GM06990 (cell line): Measurements from ENCODE around the gene ADAMTSL2.

ENCODE experiments used
- DNase-seq: peaks from one replicate; pipeline ENCODE4 v3.0.0-alpha.2; 2011; ENCODE audit not compliant: insufficient read length; ENCODE audit errors: extremely low read depth
- H3K27me3 ChIP-seq: replicated peaks from 2 replicates; pipeline ENCODE4 v1.6.0; 2011; ENCODE audit warnings: low read length; ENCODE audit not compliant: control insufficient read depth, insufficient read depth
- H3K36me3 ChIP-seq: 2 replicates; pipeline ENCODE4 v1.5.1; 2011; ENCODE audit warnings: low read length; ENCODE audit not compliant: control insufficient read depth, insufficient read depth
- H3K4me3 ChIP-seq: replicated peaks from 2 replicates; pipeline ENCODE4 v1.5.1; 2011; ENCODE audit warnings: low read depth, mild to moderate bottlenecking, control low read depth, low read length
- CTCF ChIP-seq: IDR thresholded peaks from 2 replicates; pipeline ENCODE4 v1.5.1; 2011; ENCODE audit warnings: low read length, control low read depth, mild to moderate bottlenecking, inconsistent platforms; ENCODE audit not compliant: insufficient read depth, poor library complexity, severe bottlenecking

The ADAMTSL2 gene

GRCh38 chr9:133499132-133499891 lies 35.2 kb upstream of the ADAMTSL2 start:
- no peak for DNase-seq

GRCh38 chr9:133499892-133500270 lies 34.6 kb upstream of the ADAMTSL2 start:
- TF ChIP-seq CTCF: no peak
- DNase-seq: no peak
- Histone ChIP-seq H3K4me3 (no peak overlapping the region), H3K36me3 (no peaks in the 10 kb centered on the region), H3K27me3 (no peaks in the 10 kb centered on the region; the same call in 1 of the 2 replicates)

More at GRCh38 chr9:133499132-133499891, 35.2 kb upstream of the ADAMTSL2 start:
- Histone ChIP-seq H3K36me3 (no peaks in the 10 kb centered on the region), H3K4me3 (no peak overlapping the region), H3K27me3 (no peaks in the 10 kb centered on the region; the same call in 1 of the 2 replicates)
- TF ChIP-seq CTCF: no peak

DNA sequence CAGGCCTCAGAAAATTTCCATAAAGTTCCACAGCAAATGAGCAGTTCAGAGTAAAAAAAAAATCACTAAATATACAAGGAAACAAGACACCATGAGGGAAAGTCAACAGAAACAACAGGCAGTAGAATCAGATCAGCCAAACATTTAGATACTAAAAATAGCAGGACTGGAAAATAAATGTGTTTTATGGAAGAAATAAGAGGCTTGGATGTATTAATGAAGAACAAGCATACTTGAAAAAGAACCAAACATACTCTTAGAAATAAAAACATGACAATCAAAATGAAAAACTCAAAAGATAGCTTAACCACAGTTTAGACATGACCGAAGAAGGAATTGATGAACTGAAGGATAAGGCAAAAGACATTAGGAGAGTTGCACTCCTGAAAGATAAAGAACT lies 32.4 kb upstream of the ADAMTSL2 start:
- no peak overlapping the region for H3K4me3 ChIP-seq
- H3K36me3 ChIP-seq: no peaks in the 10 kb centered on the region
- H3K27me3 ChIP-seq: peaks cover 2% of the 10 kb centered on the region; the same call in 1 of the 2 replicates
- no peak for DNase-seq
- no peak for TF ChIP-seq CTCF

DNA sequence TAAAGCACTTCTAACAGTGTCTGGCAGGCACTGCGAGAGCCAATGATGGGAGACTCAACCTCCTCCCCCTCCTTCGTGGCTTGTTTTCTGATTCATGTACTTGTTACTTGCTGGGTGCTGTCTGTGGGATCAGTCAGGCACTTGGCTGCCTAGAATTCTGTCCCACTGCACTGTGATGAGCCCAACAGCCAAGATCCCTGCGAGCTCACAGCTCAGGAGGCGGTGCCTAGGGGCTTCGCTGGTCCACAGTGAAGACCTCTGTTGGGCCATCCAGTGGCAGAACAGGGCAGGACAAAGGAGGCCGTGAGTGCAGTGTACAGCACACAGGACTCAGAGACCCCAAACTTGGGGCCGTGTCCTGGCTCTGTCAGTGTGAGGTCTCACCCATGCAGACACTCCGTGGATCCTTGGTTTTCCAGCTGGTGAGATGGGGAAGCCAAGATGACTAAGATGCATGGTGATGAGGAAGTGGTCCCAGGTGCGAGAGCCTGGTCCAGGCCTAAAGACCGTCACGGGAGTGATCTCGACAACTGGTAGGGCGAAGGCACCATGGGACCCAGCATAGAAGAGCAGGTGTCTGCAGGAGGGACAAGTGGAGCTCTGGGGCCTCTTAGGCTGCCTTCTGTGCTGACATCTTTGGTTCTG lies 29.2 kb upstream of the ADAMTSL2 start:
- H3K36me3 ChIP-seq: no peaks in the 10 kb centered on the region
- no peak for TF ChIP-seq CTCF
- no peak for DNase-seq
- H3K4me3 ChIP-seq: no peak overlapping the region
- H3K27me3 ChIP-seq: peaks cover 4% of the 10 kb centered on the region; the same call in 1 of the 2 replicates

- no peak for DNase-seq
- Histone ChIP-seq H3K4me3 (no peak overlapping the region), H3K27me3 (peaks cover 4% of the 10 kb centered on the region; the same call in 1 of the 2 replicates), H3K36me3 (no peaks in the 10 kb centered on the region)
- TF ChIP-seq CTCF: no peak
These were observed 28.4 kb upstream of the ADAMTSL2 start for GRCh38 chr9:133505901-133506652.
